GM18858 (cell line): ENCODE results near the gene COPZ2.
"Not testable (repeated sequence)": the region's sequence is repeated elsewhere in the genome, so short reads cannot be mapped to it uniquely, and the experiment has no call there.

Source experiments
- ATAC-seq: cut with Tn5 transposase; IDR thresholded peaks from one replicate; pipeline ENCODE4 v1.9.1; 2021; ENCODE audit not compliant: unreplicated experiment

COPZ2 gene

GRCh38 chr17:47988445-47988844 is 49.2 kb downstream of the COPZ2 start:
- ATAC-seq, result not testable (repeated sequence)

- ATAC-seq, result no peak
Observed at GRCh38 chr17:47987240-47987835, 50.3 kb downstream of the COPZ2 start.

- no peak for ATAC-seq
Observed at GRCh38 chr17:47986520-47986919, 51.1 kb downstream of the COPZ2 start.

GRCh38 chr17:47983492-47984223 is 53.9 kb downstream of the COPZ2 start:
- ATAC-seq, result no peak

- ATAC-seq, result no peak
Observed at GRCh38 chr17:47982645-47983390, 54.8 kb downstream of the COPZ2 start.

GRCh38 chr17:47982091-47982617 is 55.4 kb downstream of the COPZ2 start:
- ATAC-seq, result no peak

- ATAC-seq, result no peak
Observed at GRCh38 chr17:47981462-47981861, 56.1 kb downstream of the COPZ2 start.

GRCh38 chr17:47980541-47980940 is 57.1 kb downstream of the COPZ2 start:
- ATAC-seq, result no peak

- ATAC-seq, result no peak
Observed at GRCh38 chr17:47978324-47978723, 59.3 kb downstream of the COPZ2 start.
